A549 (cell line): ENCODE measurements around the gene OR8J3.

Source experiments
- JUN ChIP-seq, 2 experiments: fragments of >200 bp; sonication (Bioruptor Twin); formaldehyde crosslinking; IDR thresholded peaks; 2 replicates in 1 of 2; 3 replicates in 1 of 2; pipeline ENCODE4 v1.6.1; 2016 to 2017
- PHF8 ChIP-seq: fragments of 200-600 bp; sonication (generic); IDR thresholded peaks from 2 replicates; pipeline ENCODE4 v1.6.1; 2016; ENCODE audit warnings: low read depth, mild to moderate bottlenecking, antibody characterized with exemption, moderate library complexity, borderline replicate concordance
- POLR2A ChIP-seq: IDR thresholded peaks from 2 replicates; pipeline ENCODE4 v1.6.1; 2012; ENCODE audit warnings: mild to moderate bottlenecking, low read length
- SREBF2 ChIP-seq: fragments of 450-650 bp; IDR thresholded peaks from 2 replicates; pipeline ENCODE4 v1.6.1; 2014; ENCODE audit warnings: mild to moderate bottlenecking, moderate library complexity

DNA sequence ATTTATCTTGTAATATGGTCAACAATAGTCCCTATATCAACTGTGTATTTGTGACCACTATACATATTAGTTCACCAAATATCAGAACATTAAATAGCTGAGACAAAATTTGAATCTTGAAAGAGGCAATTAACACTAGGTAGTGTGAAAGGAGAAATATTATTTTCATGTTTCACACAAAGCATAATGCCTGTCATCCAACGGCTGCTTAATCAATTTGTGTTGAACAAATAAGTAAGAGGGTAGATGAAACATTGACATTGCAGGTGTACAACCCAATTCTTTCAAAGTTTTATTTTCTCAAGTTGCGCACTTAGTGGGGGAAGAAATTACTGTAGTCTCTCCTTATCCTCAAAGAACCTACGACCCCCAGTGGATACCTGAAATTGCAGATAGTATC lies 50.3 kb downstream of the OR8J3 start:
- TF ChIP-seq SREBF2: no peak
- no peak for TF ChIP-seq POLR2A
- TF ChIP-seq JUN (IDR thresholded peaks at IDR 0.05): no peak
- no peak for TF ChIP-seq PHF8
